HG03025 (cell line): ENCODE results near the gene COX7A2L.
"Not testable (repeated sequence)": the region's sequence is repeated elsewhere in the genome, so short reads cannot be mapped to it uniquely, and the experiment has no call there.

ENCODE experiments used
- ATAC-seq: cut with Tn5 transposase; IDR thresholded peaks from one replicate; pipeline ENCODE4 v1.9.1; 2021; ENCODE audit warnings: mild to moderate bottlenecking, moderate library complexity; ENCODE audit not compliant: unreplicated experiment, low FRiP score

The COX7A2L gene

GRCh38 chr2:42360890-42361727, at the start of gene COX7A2L:
Gene COX7A2L, minus strand, starts transcription at chr2:42361217. Its CDS starts 56 bp downstream, at chr2:42361161.
- peak; percentile 90 for ATAC-seq

GRCh38 chr2:42408009-42408408, 47.0 kb upstream of the COX7A2L start:
- ATAC-seq: no peak

- ATAC-seq: no peak
Observed at GRCh38 chr2:42407476-42407875, 46.5 kb upstream of the COX7A2L start.

GRCh38 chr2:42404676-42405075, 43.7 kb upstream of the COX7A2L start:
- ATAC-seq: no peak

GRCh38 chr2:42401773-42402172, 40.8 kb upstream of the COX7A2L start:
- ATAC-seq: no peak

- ATAC-seq: not testable (repeated sequence)
Observed at GRCh38 chr2:42398052-42398451, 37.0 kb upstream of the COX7A2L start.

- ATAC-seq: not testable (repeated sequence)
Observed at GRCh38 chr2:42393320-42393719, 32.3 kb upstream of the COX7A2L start.

DNA sequence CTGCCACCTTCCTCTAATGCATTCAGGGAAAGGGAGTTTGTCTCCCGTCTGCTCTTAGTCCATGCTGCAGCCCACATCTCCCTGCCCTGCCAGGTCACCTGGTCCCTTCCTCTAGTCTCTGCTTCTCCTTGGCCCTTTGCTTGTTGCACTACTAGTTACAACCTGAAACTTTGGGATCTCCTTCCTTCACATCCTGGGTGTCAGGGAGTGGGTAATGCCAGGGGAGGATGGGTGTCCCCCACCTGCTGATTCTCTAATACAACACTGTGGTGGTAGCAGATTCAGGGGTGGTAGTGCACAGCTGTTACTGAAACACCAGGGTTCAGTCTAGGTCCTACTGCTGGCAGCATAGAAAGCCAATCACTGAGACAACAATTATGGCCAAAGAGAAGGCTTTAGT, 31.2 kb upstream of the COX7A2L start:
- ATAC-seq: no peak

DNA sequence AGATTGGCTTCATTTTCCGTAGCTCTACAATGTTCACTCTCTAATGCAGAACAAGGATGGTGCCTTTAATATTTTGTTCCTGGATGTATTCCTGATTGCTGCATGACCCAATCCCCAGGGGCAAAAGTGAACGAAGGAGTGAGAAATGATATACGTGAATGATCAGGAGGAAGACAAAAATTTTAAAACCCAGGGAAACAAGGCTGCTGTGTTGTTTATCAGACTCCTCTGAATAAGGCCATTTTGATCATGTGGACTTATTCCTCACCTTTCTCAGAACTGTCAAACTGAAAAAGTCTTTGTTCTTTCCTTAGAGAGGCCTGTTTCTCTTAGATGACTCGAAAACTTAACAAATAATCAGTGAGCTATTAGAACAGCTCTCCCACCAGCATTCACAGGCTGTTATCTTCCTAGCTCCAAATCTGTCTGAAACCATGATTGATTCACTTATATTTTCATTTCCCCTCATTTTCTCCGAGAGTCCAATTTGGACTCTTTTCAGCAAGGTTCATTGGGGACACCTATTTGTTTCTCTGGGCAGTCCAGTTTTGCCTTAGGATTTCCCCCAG, 29.5 kb upstream of the COX7A2L start:
- no peak for ATAC-seq

DNA sequence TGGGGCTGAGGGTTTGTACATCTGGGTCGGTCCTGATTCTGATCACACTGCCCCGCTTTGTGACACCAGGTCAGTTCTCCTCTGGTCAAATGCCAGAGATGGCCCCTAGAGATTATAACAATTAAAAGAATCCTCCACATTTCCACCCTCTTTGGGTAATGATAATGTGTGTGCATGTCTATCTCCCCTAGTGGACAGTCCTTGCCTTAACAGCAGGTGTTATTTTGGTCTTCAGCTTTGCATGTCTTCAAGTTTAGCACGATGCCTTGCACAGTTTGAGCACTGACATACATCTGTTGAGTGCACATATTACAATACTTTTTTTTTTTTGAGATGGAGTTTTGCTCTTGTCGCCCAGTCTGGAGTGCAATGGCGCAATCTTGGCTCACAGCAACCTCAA, 25.7 kb upstream of the COX7A2L start:
- no peak for ATAC-seq

DNA sequence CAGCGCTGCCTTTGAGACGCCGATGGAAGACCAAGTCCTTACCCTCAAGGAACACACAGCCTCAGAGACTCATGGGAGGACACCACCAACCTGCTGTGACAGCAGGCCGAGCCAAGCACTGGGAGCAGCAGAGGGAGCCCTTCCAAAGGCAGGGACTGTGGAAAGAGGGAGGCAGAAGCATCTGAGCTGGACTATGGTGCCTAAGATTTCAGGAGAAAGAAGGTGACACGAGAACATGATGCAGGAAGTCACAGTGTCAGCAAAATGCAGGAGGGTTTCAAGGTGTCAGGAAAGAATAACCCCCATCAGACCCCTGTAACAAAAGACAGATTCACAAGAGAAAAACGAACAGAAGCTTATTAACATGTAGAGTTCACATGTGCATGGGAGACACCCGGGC, 24.2 kb upstream of the COX7A2L start:
- no peak for ATAC-seq

GRCh38 chr2:42383855-42384530, 23.0 kb upstream of the COX7A2L start:
- no peak for ATAC-seq

DNA sequence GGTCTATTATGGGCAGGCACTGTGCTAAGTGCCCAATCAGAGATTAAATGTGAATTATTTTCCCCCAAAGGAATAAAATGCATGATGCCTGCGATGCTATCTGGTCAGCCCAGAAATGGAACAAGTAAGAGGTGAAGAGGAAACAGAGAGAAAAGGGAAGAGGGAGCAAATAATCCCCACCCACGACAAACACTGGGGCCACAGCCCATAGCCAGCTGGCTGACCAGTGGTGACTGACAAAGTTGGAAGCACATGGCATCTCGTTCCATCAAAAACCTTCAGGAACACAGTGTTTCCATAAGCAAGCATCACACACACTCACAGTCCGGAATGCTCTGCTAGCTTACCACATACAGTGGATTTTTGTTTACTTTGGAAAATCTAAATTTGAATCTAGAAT, 21.1 kb upstream of the COX7A2L start:
- ATAC-seq: no peak

DNA sequence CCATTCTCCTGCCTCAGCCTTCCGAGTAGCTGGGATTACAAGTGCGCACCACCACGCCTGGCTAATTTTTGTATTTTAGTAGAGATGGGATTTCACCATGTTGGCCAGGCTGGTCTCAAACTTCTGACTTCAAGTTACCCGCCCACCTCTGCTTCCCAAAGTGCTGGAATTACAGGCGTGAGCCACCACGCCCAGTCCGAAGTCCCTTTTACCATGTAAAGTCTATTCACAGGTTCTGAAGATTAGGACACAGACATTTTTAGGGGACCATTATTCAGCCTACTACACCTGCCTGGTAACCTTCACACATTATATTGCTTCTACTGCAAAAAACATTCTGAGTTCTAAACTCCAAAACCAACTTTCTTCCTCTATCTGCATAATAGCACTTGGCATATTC, 19.0 kb upstream of the COX7A2L start:
- ATAC-seq: not testable (repeated sequence)

- ATAC-seq: no peak
Observed at GRCh38 chr2:42378415-42378814, 17.4 kb upstream of the COX7A2L start.

DNA sequence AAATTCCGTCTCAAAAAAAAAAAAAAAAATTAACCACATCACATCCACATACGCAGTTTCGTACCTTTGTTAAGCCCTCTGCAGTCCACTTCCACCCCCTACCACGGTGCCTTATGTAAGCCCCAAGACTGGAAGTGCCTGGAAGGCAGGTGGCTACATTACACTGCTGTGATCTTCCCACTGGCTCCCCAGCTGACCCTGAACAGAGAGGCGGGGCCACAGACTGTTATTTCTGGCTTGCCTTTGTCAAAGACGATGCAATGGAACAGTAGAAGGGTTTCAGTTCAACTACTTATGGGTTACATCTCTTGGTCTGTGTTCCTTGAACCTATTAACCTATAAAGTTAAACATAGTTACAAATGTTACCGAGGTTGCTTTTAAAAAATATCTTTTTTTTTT, 15.7 kb upstream of the COX7A2L start:
- no peak for ATAC-seq

DNA sequence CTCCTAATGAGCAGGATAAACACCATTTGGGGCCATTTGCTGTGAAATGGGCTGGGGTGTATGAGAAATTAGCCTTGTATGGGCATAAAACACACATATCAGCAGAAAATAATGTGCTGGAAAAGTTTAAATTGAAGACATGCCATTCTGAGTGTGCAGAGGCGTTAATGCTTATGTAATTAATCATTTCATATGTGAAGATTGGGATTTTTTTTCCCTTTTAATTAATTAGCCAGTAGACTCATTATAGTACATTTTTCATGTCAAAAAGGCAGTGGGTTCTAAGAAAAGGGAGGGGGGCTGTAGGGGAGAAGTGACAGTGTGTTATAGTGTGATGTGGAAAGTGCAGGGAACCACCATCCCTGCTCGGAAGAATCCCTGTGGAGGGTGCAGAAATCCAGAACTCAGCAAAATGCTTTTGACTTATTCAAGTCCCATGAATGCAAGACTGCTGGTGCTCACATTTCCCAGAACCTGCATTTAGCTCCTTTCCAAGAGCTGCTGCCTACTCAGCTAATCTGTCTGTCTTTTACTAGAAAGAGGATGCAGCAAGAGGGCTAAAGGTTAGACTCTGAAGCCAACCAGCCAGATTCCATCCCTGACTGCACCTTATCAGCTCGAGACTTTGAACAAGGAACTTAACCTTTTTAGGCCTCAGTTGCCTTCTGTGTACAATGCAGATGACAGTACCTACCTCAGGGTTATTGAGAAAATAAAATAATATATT, 11.6 kb upstream of the COX7A2L start:
- no peak for ATAC-seq

GRCh38 chr2:42371611-42372473, 10.8 kb upstream of the COX7A2L start:
- ATAC-seq: no peak

GRCh38 chr2:42369532-42370229, 8.7 kb upstream of the COX7A2L start:
- ATAC-seq: no peak
